ENCODE data around the gene PACSIN3.

GRCh38 chr11:47186700-47187695, 764 bp upstream of the PACSIN3 start:
- TF ChIP-seq CTCF (IDR thresholded peaks at IDR 0.05) = no peak
- TF ChIP-seq POLR2A (IDR thresholded peaks at IDR 0.05) = peak in 1 of 4 donors; percentile 51
